GM18519 (cell line): ENCODE results near the gene GORASP2.

Experiments used
- ATAC-seq: cut with Tn5 transposase; IDR thresholded peaks from one replicate; pipeline ENCODE4 v1.9.1; 2021; ENCODE audit warnings: mild to moderate bottlenecking, moderate library complexity; ENCODE audit not compliant: unreplicated experiment, low FRiP score

GORASP2 gene

GRCh38 chr2:170991398-170992182 is 62.5 kb downstream of the GORASP2 start:
- ATAC-seq = no peak

GRCh38 chr2:170996316-170996715 is 67.3 kb downstream of the GORASP2 start:
- no peak for ATAC-seq

- no peak for ATAC-seq
These were observed 69.0 kb downstream of the GORASP2 start for GRCh38 chr2:170997893-170998597.

DNA sequence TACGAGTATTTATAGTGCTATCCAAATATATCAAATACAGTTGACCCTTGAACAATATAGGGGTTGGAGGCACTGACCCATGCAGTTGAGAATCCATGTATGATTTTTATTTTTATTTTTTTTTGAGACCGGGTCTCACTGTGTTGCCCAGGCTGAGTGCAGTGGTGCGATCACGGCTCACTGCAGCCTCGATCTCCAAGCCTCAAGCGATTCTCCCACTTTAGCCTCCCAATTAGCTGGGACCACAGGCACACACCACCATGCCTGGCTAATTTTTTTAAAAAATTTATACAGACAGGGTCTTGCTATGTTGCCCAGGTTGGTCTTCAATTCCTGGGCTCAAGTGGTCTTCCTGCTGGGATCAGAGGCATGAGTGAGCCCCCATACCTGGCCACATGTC is 70.6 kb downstream of the GORASP2 start:
- no peak for ATAC-seq

- no peak for ATAC-seq
These were observed 75.3 kb downstream of the GORASP2 start for GRCh38 chr2:171004363-171004762.

DNA sequence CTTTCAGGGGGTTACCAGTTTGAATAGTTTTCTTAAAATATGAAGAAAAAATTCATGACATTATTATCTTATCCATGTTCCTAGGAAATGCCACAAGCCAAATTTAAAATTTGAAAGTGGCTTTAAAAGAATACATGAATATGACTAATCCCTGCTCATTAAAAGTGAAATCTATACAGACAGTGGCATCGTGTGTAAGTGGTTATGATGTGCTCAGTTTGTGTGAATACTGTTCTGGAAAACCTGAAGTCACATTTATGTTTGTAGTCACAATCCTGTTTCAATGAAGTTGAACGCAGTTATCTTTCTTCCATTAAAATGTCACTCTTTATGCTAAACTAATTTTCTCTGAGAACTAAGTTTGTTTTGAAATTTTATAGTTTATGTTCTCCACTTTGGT is 75.8 kb downstream of the GORASP2 start:
- ATAC-seq = no peak

DNA sequence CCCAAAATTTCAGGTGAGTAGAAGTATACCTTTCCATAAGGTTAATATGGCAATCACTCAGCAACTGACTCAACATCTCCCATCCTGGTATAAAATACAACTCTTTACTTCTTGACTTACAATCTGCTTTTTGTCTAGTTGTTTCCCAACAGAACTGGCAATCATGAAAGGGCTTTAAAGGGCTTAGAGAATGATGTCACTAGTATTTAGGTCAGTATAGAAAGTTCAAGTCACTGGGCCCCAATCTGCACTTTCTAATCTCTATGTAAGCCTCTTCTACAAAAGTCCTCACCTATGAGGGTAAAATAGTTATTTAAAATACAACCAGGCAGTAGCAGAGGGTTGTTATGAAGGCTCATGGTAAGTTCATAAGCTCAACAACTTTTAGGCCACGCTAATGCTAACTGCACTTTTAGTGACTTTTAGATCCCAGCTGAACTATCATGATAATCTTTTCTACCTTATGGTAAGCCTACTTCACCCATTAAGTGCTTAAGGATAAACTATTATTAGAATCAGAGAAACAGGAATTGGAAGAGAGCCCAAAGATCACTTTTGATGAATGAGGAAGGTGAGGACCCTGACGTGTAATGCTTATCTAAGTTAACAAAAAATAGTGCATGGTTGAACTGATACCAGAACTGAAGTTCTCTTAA is 79.6 kb downstream of the GORASP2 start:
- ATAC-seq = no peak

DNA sequence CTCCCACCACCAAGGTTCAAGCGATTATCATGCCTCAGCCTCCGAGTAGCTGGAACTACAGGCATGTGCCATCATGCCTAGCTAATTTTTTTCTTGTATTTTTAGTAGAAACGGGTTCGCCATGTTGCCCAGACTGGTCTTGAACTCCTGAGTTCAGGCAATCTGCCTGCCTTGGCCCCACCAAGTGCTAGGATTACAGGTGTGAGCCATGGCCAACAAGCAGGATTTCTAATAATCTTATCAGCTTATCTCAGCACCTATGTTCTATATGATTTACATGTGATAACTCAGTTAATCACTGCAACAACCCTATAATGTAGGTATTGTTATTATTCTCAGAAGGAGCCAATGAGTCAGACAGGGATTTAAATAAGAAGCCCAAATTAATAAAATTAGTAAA is 80.3 kb downstream of the GORASP2 start:
- ATAC-seq = no peak

DNA sequence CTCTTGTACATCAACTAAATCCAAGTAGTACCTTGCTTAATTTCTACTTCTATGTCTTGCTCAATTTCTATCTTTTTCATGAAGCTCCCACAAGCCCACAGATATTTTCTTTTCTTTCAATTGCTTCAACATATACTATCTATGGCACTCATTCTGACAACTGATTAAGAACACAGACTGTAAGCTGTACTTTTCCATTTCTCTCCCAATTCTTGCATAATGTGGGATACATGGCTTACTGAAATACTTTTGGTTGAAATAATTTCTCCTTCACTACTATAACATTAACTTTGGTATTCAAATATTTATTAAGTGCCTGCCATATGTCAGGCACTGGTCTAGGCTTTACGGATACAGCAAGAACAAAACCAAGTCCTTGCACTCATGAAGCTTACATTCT is 84.8 kb downstream of the GORASP2 start:
- ATAC-seq = no peak

DNA sequence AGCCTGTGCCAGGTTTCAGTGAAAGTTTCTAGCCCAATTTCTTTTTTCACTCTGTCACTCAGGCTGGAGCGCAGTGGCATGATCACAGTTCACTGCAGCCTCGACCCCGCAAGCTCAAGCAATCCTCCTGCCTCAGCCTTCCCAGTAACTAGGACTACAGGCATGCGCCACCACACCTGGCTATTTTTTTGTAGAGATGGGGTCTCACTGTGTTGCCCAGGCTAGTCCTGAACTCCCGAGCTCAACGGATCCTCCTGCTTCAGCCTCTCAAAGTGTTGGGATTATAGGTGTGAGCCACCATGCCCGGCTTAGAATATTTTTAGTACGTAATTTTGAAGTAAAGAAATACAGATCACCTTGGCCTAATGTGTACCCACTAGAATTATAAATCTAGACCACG is 87.1 kb downstream of the GORASP2 start:
- ATAC-seq = no peak
